HCEC 1CT (cell line): ENCODE data around the gene ATP11A.

Experiments used
- DNase-seq: peaks from one replicate; pipeline ENCODE4 v3.0.0-alpha.2; 2017

ATP11A gene

DNA sequence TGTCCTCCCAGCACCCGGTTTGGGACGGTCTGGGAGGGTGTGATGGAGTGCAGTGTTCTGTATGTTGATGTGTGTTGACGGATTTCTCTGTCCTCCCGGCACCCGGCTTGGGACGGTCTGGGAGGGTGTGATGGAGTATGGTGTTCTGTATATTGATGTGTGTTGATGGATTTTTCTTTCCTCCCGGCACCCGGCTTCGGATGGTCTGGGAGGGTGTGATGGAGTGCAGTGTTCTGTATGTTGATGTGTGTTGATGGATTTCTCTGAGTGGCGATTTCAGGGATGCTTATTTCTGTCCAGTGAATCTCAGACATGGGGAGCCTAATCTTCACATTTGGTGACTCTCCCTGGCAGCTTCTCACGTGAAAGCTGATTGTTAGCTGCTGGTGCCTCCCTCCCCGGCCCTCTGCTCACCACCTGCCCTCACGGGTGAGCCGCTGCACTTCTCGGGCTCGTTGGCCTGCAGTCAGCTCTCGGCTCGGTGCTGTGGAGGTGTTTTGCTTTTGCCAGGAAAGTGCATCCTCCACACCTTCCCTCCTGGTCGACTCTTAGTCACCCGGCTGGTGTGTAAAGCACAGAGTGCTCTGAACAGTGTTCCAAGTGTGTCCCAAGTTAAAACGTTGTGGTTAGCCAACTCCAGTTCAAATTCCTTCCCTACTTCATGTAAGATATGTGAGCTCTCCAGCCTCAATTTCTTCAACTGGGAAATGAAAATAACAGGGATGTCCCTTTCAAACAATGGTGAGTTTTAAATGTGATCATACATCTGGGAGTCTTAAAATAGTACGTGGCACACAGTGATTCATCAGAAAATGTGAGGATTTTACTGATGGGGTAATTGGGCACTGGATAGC lies 54.6 kb downstream of the ATP11A start:
- no peak for DNase-seq

DNA sequence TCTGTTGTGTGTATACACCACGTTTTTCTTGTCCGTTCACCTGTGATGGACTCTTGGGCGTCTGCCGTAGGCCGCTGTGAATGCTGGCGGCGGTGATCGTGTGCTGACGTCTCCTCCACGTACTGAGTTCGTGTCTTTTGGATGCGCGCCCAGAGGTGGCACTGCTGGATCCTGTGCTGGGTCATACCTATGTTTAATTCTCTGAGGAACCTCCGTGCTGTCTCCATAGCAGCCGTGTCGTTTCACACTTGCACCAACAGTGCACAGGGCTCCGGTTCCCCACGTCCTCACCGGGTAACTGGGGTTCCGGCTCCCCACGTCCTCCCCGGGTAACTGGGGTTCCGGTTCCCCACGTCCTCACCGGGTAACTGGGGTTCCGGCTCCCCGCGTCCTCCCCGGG lies 56.2 kb downstream of the ATP11A start:
- no peak for DNase-seq

DNA sequence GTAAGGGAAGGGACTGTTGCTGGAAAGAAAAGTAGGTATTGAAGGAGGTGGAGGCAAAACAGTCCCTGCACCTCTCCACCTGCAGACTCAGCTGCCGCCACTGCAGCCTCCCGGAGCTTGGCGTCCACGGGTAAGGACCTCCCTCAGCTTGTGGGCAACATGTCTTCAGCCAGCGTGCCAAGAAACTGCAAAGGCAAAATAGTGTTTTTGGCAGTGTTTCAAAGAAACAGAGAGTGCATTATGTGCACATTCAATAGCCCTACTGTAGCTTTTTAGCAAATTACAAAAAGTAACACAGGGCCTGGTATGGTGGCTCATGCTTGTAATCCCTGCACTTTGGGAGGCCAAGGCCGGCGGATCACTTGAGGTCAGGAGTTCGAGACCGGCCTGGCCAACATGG lies 57.4 kb downstream of the ATP11A start:
- DNase-seq: no peak

DNA sequence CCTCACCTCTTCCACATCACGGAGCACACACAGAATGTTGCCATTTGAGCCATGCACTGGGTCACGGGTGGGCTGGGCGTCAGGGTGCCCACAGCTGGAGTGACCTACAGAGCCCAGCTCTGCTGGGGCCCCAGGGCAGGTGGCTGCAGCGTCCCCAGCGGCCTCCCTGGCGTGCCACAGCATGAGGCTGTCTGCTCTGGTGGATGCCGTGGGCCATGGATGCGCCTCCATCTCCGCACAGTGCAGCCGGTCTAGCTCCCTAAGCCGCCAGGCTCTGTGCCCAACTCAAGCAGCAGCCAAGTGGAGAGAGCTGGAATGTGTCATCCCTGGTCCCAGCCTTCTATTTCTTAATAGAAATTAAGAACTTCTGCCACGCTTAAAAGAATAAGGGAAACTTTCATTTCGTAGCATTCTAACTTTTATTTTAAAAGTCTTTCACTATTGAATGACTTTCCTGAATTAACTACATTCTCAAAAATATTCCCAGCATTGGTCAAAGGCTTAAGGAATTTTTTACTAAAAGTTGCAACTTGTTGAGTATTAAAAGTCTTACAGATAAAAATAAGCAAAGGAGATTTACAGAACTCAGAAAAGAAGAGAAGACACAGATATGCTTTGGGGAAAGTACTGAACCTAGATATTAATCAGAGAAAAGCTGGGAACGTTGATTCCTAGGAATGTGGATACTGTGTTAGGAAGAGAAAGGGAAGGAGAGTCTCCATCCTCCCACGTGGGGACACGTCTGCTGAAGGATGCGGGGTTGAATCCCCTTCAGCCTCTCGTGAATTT lies 59.3 kb downstream of the ATP11A start:
- no peak for DNase-seq

DNA sequence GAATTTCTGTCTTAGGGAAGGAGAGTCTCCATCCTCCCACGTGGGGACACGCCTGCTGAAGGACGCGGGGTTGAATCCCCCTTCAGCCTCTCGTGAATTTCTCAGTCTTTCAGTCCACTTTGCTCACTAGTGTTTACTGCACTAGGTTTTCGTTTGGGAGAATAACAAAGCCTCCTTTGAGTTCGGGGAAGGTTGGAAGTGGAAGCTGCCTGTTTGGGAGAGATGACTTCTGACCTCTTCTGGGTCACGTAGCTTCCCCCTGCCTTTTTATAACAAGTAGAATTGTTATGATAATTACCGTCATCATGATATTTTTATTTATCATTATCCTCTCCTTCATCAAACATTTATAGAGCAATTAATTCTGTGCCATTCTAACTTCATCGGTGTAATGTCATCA lies 60.7 kb downstream of the ATP11A start:
- no peak for DNase-seq

DNA sequence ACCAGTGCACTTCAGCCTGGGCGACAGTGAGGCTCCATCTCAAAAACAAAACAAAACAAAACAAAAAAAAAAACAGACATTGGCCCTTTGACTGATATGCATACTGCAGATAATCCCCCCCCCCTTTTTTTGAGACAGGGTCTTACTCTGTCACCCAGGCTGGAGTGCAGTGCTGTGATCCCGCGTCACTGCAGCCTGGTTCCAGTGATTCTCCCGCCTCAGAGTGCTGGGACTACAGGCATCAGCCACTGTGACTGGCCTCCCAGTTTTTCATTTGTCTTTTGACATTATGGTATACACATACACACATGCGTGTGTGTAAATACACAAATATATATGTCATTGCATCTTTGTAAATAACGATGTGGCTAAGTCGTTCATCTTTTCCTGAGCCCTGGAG lies 61.8 kb downstream of the ATP11A start:
- DNase-seq: no peak

DNA sequence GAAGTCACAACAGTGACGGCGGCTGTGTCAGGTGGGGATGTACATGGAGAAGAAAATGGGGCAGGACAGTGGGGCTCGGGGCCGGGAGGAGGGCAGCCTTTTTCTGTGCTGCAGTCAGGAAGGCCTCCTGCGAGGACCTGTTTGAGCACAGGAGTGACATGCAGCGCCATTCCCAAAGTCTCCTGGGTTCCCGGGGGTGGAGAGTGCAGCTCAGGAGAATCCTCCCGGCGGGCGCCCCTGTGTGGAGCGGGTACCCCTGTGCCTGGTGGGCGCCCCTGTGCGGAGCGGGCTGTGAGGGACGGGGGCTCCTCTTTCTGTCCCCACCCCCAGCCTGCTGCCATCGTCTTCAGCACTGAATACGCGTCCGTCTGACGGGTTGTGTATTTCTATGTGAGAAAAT lies 62.4 kb downstream of the ATP11A start:
- DNase-seq: no peak

DNA sequence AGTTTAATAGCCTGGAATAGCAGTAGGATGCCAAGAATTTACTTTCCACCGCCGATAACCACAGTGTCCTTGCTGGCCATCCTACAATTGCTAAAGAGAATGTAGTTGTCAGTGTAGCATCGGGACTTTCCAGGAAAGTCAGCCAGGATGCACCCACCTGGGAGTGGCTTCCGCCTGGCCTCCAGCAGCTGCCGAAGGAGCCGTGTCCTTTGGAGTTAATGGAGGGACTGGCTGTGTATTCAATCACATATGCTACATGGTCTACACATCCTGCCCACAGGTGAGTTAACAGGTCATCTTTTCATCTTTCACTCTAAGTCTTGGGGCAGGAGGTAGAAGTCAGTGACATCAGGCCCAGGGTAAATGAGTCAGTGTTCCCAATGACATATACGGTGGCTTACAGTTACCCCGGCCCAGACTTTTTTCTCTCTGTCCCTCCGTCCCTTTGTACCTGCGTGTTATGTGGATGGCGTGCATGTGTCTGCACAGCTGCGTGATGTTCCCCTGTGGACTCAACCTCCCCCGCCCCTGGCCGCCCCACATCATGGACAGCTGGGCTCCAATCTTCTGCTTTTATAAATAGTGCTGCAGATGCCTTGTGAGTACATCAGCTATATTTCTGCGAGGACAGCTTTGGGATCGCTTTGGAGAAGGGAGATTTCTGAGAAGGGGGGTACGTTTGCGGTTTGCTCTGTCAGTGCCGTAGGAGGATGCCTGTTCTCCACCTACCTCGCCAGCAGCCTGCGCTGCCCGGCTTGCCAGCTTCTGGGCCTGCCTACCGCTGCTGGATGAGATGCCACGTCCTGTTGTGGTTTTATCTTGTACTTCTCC lies 63.1 kb downstream of the ATP11A start:
- DNase-seq: no peak

DNA sequence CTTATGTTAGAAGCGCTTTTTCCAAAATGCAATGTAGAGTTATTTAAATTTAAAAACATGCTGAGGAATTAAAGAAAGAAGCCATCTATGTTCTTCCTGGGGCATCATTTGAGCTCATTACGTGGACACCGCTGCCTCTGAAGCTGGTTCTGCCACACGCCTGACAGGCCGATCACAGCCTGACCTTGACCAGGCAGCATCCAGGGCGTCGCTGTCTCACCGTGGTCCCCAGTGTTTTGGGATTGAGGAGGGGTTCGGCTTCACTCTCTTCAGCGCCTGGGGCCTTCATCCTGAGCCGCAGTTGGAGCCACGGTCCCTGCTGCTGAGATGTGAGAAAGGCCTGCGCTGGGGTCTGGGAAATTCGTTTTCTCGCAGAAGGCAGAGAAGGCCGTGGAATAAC lies 64.0 kb downstream of the ATP11A start:
- DNase-seq: no peak

DNA sequence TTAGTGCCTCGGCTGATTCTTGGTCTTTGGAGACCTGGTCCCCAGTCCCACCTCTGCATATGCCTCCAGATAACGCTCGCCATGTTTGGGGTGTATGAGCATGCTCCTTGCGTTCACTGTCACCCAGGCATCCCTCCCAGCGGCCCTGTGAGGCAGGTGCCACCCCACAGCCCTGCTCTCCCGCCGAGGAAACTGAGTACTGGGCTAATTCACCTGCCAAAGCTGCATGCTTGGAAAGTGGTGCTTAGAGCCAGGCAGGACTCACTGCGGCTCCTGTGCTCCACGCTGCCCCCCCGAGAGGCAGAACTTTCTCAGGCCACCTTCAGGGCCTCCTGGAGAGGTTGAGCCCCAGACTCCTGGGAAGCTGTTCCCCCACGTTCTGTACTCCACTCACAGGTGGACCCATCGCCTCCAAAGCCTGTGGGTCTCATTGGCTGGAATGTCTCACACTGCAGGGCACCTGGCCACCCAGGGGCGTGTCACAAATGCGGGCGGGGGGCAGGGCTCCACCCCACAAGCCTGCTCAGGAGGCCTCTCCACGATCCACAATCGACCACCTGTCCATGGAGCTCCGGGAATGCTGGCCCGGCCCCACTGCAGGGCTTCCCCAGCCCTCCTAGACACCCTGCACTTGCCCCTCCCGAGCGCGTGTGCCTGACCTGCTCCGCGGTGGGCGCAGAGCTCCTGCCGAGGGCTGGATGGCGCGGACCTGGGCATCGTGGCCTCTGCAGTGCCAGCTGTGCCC lies 64.6 kb downstream of the ATP11A start:
- DNase-seq: no peak

DNA sequence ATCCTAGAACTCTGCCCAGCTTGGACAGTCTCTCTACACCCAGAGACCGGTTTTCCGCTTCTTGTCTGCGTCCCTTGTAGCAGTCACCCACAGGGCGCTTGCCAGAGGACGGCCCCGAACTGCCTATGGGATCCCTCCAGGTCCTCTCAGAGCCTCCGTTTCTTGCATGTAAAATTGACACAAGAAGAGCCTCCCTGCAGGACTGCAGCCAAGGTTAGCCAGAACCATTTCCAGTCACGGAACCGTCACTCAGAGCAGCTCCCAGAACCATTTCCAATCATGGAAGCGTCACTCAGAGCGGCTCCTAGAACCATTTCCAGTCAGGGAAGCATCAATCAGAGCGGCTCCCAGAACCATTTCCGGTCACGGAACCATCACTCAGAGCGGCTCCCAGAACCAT lies 65.5 kb downstream of the ATP11A start:
- DNase-seq: no peak

DNA sequence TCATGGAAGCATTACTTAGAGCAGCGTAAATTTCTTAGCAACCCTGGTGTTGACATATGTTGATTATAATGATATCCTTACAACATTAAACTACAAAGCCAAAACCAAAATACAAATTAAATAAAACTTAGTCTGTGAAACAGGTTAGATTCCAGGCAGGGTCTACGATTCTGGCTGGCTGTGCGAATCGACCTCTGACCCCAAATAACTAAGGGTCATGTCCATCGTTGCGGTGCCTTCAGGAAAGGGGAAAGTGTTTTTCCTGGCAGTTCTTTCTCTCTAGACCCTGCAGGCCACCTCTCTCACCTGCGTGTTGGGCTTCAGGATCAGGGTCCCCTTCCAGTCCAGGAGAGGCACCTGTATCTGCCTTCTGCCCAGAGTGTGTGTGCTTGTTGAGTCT lies 66.2 kb downstream of the ATP11A start:
- DNase-seq: no peak

DNA sequence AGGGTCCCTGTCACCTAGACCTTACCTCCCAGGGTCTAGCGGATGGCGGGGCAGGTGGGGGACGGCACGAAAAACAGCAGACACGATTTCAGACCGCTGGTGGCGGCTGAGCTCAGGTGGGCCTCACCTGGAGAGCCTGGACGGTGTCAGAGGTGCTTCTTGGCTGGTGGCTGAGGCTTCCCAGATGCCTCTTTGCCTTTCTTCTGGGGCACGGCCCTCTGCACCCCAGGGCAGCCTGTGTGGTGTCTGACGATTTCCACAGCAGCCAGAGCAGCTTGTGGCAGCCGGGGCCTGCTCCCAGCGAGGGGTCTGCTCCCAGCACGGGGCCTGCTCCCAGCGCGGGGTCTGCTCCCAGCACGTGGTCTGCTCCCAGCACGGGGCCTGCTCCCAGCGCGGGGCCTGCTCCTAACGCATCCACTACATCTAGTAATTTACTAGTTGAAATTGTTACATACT lies 66.7 kb downstream of the ATP11A start:
- no peak for DNase-seq

DNA sequence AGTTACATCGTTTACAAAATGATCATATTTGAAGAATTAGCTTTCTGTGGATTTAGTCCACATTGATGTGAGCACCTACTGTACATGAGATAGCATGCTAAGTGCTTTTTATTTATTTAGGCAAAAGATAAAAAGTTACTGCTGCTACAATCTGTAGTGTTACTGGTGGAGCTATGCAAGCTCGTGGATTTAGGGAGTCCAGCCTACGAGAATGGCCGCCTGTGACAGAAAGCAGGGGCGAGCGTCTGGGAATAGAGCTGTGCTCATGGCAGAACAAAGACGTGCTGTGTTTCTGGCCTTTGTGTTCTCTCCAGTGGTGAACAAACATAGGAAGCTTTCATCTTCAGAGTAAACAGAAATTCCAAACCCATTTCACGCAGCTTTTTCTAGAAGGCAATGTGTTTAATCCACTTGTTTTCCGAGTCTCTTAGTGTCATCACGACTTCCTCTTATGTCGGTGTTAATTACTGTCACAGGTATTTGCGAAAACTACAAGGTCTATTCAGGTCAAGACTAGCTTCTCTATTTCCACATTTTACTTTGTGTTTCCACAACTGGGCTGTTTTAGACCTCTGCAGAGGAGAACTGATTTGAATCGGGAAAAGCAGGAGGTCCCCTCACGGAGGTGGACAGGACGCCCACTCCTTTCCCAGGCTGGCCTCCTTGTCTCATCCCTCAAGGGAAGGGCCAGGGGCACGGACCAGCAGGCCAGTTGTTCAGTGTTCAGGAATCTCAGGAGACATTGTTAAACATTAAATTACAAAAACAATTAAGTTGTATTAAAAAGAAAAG lies 67.3 kb downstream of the ATP11A start:
- DNase-seq: no peak

DNA sequence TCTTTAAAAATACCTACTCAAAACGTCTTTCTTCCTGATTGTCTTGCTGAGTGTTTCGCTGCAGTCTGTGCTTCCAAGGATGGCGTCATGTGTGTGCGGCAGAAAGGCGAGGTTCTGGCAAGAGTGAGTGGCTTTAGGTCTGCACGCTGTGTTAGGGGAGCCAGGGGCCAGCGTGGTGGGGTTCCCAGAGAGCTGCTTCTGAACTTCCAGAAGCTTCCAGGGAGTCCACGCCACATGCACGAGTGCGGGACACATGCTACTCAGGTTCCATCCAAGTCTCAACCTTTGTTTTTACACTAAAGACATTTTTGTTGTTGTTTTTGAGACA lies 67.9 kb downstream of the ATP11A start:
- DNase-seq: no peak

DNA sequence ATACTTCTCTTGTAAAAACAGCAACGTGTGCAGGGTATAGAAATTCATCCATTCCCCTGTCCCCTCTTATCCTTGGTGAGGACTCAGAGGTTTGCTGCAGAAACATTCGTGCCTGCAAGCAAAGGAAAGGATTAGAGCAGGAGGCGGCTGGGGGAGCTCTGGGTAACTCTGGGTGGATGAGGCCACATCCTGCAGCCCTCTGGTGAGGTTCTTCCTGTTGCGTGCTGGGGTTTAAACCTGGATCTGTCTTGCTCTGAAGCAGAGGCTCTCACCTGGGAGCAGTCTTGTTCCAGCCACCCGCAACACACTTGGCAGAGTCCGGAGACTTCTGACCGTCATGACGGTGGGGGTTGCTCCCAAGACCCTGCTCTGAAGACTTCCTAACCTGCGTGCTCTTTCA lies 69.2 kb downstream of the ATP11A start:
- DNase-seq: no peak

DNA sequence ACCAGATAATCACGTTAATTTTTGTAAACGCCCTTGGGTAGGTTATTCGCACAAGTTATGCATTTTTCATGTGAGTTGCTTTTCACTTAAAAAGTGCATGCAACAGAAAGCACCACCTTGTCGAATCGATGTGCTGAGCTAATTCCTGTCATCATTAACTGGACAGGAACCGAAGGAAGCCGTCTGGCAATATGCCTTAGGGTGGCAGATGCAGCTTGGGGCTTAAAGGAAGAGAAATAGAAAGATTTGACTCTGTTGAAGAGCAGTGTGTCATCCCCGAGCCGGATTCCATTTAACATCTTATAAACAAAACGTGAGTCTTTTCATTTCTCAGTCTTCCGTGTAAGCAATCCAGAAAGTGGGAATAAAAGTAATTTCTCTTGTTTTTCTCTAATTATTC lies 70.0 kb downstream of the ATP11A start:
- no peak for DNase-seq

DNA sequence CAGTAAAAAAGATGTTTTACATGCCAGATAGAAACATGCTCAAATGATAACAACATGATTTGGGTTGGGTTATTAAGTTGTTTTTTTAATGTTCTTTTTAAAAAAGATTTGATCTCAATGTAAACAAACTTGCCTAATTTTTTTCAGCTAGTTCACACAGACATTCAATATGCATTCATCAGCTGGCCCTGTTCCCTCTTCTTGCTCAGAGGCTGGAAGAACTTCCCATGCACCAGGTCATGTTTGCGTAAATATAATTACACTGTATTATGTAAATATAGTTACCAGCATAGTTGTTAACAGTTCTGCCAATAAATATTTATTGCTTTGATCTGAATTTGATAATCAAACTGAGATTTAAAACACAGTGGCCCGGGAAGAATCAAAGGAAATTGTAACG lies 70.6 kb downstream of the ATP11A start:
- peak; percentile 15 for DNase-seq

DNA sequence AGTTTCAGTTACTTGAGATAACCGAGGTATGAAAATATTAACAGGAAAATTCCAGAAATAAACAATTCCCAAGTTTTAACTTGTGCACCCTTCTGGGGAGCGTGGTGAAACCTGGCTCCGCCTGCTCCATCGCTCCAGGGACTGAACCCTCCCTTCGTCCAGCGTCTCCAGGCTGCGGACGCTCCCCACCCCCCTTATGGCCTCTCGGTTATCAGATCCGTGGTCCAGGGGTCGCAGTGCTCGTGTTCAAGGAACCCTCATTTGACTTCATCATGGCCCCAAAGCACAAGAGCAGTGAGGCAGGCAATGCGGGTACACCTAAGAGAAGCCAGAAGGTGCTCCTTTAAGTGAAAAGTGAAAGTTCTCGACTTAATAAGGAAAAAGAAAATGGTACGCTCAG lies 71.1 kb downstream of the ATP11A start:
- DNase-seq: no peak

DNA sequence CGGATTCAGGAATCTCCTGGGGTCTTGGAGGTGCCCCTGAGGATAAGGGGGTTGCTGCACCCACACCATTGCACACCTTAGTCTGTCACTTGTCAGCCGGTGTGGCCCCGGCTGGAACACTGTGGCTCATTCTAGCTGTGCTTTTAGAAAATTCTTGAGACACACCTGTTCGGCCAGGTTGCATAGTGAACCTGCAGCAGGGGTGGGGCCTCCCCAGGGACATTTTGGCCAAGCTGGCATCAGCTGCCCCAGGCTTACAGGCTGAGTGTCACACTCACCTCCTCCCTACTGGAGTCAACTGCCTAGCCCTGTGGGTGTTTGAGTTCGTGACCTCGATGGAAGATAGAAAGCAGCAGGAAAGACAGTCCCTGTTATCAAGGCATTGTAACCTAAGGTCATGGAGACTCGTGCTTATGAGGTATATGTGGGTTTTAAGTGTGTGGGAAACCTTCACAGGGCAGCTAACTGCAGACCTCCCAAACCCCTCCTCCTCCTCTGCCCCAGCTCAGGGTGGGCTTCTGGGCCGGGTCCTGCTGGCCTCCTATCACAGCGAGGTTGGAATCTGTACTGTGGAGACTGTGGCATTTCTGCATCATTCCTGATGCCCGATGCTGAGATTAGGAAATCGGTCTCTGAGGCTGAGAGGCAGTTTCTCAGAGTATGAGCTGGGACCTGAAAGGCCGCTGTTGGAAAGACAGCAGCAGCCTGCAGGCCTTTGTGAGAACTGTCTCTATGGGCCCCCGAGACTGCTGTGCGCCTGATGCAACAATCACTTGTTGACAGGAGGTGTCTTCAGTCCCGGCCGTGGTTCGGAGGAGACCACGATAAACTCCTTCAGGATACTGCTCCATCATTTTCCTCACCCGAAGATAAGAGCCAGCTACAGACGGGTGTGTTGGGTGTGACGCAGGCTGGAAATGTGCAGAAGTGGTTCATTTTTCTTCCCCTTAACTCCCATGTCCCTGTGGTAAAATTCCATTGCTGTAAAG lies 72.2 kb downstream of the ATP11A start:
- no peak for DNase-seq

DNA sequence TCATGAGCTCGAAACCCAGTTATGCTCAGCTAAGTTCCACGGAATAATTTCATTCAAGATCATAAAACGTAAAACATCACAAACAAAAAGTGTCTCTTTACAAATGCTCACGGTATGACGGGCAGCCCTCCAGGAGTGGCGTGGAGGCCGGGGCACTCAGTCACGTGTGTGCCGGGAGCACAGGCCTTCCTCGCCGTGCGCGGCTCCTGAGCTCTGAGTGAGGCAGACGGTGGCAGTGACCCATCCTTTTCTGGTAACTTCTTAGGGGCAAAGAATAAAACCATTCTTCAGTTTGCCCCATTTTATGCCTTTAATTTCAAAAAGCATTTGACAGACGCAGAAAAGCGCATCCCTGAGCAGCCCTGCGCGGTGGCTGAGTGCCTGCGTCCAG lies 72.8 kb downstream of the ATP11A start:
- no peak for DNase-seq
